ENCODE results near the gene FHIT.

DNA sequence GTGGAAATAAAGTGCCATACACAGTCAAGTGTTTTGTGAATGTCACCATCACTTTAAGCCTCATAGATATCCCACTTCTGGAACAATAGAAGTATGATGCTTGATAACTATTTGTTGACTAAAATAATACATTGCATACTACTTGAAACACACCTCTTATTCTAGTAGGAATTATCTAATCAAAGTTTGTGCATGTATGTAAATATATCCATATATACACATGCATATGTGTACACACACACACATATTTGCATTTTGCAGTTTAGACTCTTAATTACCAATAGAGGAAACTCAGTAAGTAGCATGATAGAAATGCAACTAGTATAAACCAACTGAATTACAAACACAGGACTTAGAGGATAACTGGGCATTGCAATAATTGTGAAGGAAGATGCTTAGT, 1084.1 kb downstream of the FHIT start:
- TF ChIP-seq, protein P1, sequence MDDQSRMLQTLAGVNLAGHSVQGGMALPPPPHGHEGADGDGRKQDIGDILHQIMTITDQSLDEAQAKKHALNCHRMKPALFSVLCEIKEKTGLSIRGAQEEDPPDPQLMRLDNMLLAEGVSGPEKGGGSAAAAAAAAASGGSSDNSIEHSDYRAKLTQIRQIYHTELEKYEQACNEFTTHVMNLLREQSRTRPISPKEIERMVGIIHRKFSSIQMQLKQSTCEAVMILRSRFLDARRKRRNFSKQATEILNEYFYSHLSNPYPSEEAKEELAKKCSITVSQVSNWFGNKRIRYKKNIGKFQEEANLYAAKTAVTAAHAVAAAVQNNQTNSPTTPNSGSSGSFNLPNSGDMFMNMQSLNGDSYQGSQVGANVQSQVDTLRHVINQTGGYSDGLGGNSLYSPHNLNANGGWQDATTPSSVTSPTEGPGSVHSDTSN (IDR thresholded peaks at IDR 0.05), result no peak
- TF ChIP-seq, protein P2, sequence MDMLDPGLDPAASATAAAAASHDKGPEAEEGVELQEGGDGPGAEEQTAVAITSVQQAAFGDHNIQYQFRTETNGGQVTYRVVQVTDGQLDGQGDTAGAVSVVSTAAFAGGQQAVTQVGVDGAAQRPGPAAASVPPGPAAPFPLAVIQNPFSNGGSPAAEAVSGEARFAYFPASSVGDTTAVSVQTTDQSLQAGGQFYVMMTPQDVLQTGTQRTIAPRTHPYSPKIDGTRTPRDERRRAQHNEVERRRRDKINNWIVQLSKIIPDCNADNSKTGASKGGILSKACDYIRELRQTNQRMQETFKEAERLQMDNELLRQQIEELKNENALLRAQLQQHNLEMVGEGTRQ (IDR thresholded peaks at IDR 0.05; ENCODE audit: borderline replicate concordance, low read depth, low read length), result no peak
- TF ChIP-seq, protein P3, sequence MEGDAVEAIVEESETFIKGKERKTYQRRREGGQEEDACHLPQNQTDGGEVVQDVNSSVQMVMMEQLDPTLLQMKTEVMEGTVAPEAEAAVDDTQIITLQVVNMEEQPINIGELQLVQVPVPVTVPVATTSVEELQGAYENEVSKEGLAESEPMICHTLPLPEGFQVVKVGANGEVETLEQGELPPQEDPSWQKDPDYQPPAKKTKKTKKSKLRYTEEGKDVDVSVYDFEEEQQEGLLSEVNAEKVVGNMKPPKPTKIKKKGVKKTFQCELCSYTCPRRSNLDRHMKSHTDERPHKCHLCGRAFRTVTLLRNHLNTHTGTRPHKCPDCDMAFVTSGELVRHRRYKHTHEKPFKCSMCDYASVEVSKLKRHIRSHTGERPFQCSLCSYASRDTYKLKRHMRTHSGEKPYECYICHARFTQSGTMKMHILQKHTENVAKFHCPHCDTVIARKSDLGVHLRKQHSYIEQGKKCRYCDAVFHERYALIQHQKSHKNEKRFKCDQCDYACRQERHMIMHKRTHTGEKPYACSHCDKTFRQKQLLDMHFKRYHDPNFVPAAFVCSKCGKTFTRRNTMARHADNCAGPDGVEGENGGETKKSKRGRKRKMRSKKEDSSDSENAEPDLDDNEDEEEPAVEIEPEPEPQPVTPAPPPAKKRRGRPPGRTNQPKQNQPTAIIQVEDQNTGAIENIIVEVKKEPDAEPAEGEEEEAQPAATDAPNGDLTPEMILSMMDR (IDR thresholded peaks at IDR 0.05), result no peak
- TF ChIP-seq, protein P4, sequence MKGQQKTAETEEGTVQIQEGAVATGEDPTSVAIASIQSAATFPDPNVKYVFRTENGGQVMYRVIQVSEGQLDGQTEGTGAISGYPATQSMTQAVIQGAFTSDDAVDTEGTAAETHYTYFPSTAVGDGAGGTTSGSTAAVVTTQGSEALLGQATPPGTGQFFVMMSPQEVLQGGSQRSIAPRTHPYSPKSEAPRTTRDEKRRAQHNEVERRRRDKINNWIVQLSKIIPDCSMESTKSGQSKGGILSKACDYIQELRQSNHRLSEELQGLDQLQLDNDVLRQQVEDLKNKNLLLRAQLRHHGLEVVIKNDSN (IDR thresholded peaks at IDR 0.05; ENCODE audit: borderline replicate concordance, low read depth), result no peak
- no peak for TF ChIP-seq TAF1 (IDR thresholded peaks at IDR 0.05; ENCODE audit: borderline replicate concordance, low read depth, low read length)
